WTC11 (cell line): ENCODE data around the gene HMX2. TPM values are rescaled to one million over a fixed set of nuclear protein-coding genes. Genes with fewer than 3 reads are reported as not detected.
A peak's percentile ranks its signal among the peaks of the same experiment; 100 is the strongest.

Experiments used
- ATAC-seq: fragments of 200-7000 bp; cut with Tn5 transposase; 2 replicates; pipeline ENCODE4 v1.10.0; 2021; ENCODE audit warnings: mild to moderate bottlenecking, moderate library complexity
- CTCF ChIA-PET: fragments of 300-600 bp; sonication (Branson Sonifier 250); formaldehyde crosslinking; loops from one replicate; lab custom pipeline; 2021; ENCODE audit warnings: antibody characterized with exemption; lab: Charles Lee
- POLR2A ChIA-PET: fragments of 350-600 bp; sonication (Branson Sonifier 250); formaldehyde crosslinking; loops from one replicate; lab custom pipeline; 2021; ENCODE audit warnings: antibody characterized with exemption; lab: Charles Lee
- DNase-seq: peaks from one replicate; pipeline ENCODE4 v3.0.0; 2021; ENCODE audit warnings: low spot score
- H3K27ac Mint-ChIP-seq: 2 replicates; pipeline ENCODE4 v1.8.0; 2021; ENCODE audit warnings: mixed read lengths
- H3K27me3 Mint-ChIP-seq: 2 replicates; pipeline ENCODE4 v1.8.0; 2021; ENCODE audit warnings: low read depth, mild to moderate bottlenecking, moderate library complexity, mixed read lengths
- H3K36me3 Mint-ChIP-seq: 2 replicates; pipeline ENCODE4 v1.8.0; 2021; ENCODE audit warnings: mixed read lengths
- H3K4me1 Mint-ChIP-seq: 2 replicates; pipeline ENCODE4 v1.8.0; 2022; ENCODE audit warnings: mixed read lengths
- H3K4me3 Mint-ChIP-seq: 2 replicates; pipeline ENCODE4 v1.8.0; 2021; ENCODE audit warnings: mild to moderate bottlenecking, moderate library complexity, mixed read lengths
- H3K9me3 Mint-ChIP-seq: 2 replicates; pipeline ENCODE4 v1.8.0; 2021; ENCODE audit warnings: mixed read lengths
- MXD4 ChIP-seq: fragments of 250-450 bp; sonication (Bioruptor Pico); IDR thresholded peaks from 2 replicates; pipeline ENCODE4 v1.8.0; 2021; ENCODE audit warnings: mild to moderate bottlenecking, moderate library complexity, borderline replicate concordance
- NFATC4 ChIP-seq: fragments of 250-450 bp; sonication (Bioruptor Pico); IDR thresholded peaks from 2 replicates; pipeline ENCODE4 v1.9.0; 2021; ENCODE audit warnings: mild to moderate bottlenecking
- SMAD3 ChIP-seq: sonication (generic); formaldehyde crosslinking; IDR thresholded peaks from 2 replicates; pipeline ENCODE4 v1.8.0; 2022; ENCODE audit warnings: missing genetic modification reagents, mild to moderate bottlenecking, borderline replicate concordance
- SP1 ChIP-seq: sonication (generic); formaldehyde crosslinking; conservative IDR thresholded peaks from 2 replicates; pipeline ENCODE4 v1.8.1; 2022; ENCODE audit warnings: missing genetic modification reagents
- ZNF121 ChIP-seq: sonication (generic); formaldehyde crosslinking; IDR thresholded peaks from 2 replicates; pipeline ENCODE4 v1.8.0; 2023; ENCODE audit warnings: missing genetic modification reagents
- ZNF232 ChIP-seq: sonication (generic); formaldehyde crosslinking; IDR thresholded peaks from 2 replicates; pipeline ENCODE4 v1.8.0; 2022; ENCODE audit warnings: mild to moderate bottlenecking, missing genetic modification reagents
- ZNF396 ChIP-seq: fragments of 250-450 bp; sonication (Bioruptor Pico); IDR thresholded peaks from 2 replicates; pipeline ENCODE4 v1.8.0; 2021; ENCODE audit warnings: mild to moderate bottlenecking, moderate library complexity, borderline replicate concordance
- ZNF423 ChIP-seq: fragments of 250-450 bp; sonication (Bioruptor Pico); IDR thresholded peaks from 2 replicates; pipeline ENCODE4 v2.1.2; 2022; ENCODE audit warnings: mild to moderate bottlenecking, moderate library complexity
- ZNF671 ChIP-seq: fragments of 250-450 bp; sonication (Bioruptor Pico); IDR thresholded peaks from 2 replicates; pipeline ENCODE4 v1.8.0; 2021; ENCODE audit warnings: mild to moderate bottlenecking
- total RNA-seq: library from RNA; stranded (reverse); gene quantifications from 3 replicates; pipeline ENCODE4 v1.2.3, GENCODE V29; 2021
- TF ChIP-seq, protein P1 (sequence below): sonication (generic); formaldehyde crosslinking; IDR thresholded peaks from 2 replicates; pipeline ENCODE4 v1.8.1; 2023; ENCODE audit warnings: mild to moderate bottlenecking, missing genetic modification reagents, borderline replicate concordance
- TF ChIP-seq, protein P2 (sequence below): sonication (generic); formaldehyde crosslinking; IDR thresholded peaks from 2 replicates; pipeline ENCODE4 v1.8.1; 2023; ENCODE audit warnings: mild to moderate bottlenecking, missing genetic modification reagents
- TF ChIP-seq, protein P3 (sequence below): sonication (generic); formaldehyde crosslinking; IDR thresholded peaks from 2 replicates; pipeline ENCODE4 v1.8.1; 2023; ENCODE audit warnings: mild to moderate bottlenecking, moderate library complexity, missing genetic modification reagents
- TF ChIP-seq, protein P4 (sequence below): sonication (generic); formaldehyde crosslinking; IDR thresholded peaks from 2 replicates; pipeline ENCODE4 v1.8.1; 2022; ENCODE audit warnings: low read depth, missing genetic modification reagents, borderline replicate concordance
- TF ChIP-seq, protein P5 (sequence below): fragments of 250-450 bp; sonication (Bioruptor Pico); IDR thresholded peaks from 2 replicates; pipeline ENCODE4 v1.9.0; 2021; ENCODE audit warnings: mild to moderate bottlenecking
- TF ChIP-seq, protein P6 (sequence below): sonication (generic); formaldehyde crosslinking; IDR thresholded peaks from 2 replicates; pipeline ENCODE4 v1.8.0; 2022; ENCODE audit warnings: mild to moderate bottlenecking, missing genetic modification reagents

Gene HMX2
- total RNA-seq, 1 experiment from 2014 or later: 0.59 TPM

DNA sequence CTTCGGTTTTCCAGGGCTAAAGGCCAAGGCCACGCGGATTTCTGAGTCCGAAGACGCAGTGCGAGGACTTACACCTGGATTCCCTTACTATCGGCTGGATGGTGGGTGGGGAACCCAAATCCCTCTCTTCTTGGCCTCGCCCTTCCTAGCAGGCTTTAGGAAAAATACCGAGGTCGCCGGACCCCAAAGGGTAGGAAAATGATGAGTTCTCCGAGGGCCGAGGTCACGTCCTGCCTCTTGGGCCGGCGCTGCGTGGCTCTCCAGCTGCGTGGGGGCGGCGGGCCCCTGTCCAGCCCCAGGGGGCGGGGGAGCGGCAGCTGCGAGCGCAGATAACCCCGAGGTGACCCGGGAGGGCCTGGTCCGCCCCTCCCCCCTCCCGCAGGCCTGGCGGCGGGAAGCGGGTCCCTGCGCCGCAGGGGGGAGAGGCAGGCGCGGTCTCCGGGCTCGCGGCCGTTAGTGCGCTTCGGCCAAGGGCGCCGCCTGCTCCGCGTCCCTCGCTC is 13.0 kb upstream of the HMX2 start:
- Mint-ChIP-seq H3K4me3 (peak overlapping the region; percentile 75), H3K27me3 (peaks cover 97% of the 10 kb centered on the region), H3K27ac (no peak overlapping the region), H3K9me3 (no peaks in the 10 kb centered on the region)
- DNase-seq: peak; percentile 54
- POLR2A ChIA-PET: interaction anchor here (1.0 to 1.8 kb wide), 2 partner anchors 16 to 19 kb away, joined by 4 to 6 read pairs; partner anchors contain the start of gene BUB3
- CTCF ChIA-PET: interaction anchor here (0.8 to 2.9 kb wide), 8 partner anchors 10 to 424 kb away, joined by 3 to 36 read pairs (median 11); partner anchors contain the start of gene BUB3
- TF ChIP-seq SP1 (CRISPR knock-in tag) (peak; percentile 42; the same call in 1 of the 2 replicates), ZNF423 (CRISPR knock-in tag) (peak; percentile 43; the same call in 1 of the 2 replicates)
- TF ChIP-seq, protein P1, sequence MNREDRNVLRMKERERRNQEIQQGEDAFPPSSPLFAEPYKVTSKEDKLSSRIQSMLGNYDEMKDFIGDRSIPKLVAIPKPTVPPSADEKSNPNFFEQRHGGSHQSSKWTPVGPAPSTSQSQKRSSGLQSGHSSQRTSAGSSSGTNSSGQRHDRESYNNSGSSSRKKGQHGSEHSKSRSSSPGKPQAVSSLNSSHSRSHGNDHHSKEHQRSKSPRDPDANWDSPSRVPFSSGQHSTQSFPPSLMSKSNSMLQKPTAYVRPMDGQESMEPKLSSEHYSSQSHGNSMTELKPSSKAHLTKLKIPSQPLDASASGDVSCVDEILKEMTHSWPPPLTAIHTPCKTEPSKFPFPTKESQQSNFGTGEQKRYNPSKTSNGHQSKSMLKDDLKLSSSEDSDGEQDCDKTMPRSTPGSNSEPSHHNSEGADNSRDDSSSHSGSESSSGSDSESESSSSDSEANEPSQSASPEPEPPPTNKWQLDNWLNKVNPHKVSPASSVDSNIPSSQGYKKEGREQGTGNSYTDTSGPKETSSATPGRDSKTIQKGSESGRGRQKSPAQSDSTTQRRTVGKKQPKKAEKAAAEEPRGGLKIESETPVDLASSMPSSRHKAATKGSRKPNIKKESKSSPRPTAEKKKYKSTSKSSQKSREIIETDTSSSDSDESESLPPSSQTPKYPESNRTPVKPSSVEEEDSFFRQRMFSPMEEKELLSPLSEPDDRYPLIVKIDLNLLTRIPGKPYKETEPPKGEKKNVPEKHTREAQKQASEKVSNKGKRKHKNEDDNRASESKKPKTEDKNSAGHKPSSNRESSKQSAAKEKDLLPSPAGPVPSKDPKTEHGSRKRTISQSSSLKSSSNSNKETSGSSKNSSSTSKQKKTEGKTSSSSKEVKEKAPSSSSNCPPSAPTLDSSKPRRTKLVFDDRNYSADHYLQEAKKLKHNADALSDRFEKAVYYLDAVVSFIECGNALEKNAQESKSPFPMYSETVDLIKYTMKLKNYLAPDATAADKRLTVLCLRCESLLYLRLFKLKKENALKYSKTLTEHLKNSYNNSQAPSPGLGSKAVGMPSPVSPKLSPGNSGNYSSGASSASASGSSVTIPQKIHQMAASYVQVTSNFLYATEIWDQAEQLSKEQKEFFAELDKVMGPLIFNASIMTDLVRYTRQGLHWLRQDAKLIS (CRISPR knock-in tag): no peak
- TF ChIP-seq, protein P2, sequence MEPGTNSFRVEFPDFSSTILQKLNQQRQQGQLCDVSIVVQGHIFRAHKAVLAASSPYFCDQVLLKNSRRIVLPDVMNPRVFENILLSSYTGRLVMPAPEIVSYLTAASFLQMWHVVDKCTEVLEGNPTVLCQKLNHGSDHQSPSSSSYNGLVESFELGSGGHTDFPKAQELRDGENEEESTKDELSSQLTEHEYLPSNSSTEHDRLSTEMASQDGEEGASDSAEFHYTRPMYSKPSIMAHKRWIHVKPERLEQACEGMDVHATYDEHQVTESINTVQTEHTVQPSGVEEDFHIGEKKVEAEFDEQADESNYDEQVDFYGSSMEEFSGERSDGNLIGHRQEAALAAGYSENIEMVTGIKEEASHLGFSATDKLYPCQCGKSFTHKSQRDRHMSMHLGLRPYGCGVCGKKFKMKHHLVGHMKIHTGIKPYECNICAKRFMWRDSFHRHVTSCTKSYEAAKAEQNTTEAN (CRISPR knock-in tag): 0 out of 2 replicates have a peak, but pooled peaks have one; percentile 27
- TF ChIP-seq, all 79 proteins: peak for 3
- Mint-ChIP-seq H3K36me3 (no peaks in the 10 kb centered on the region), H3K4me1 (peaks cover 41% of the 10 kb centered on the region)
- ATAC-seq: no peak

DNA sequence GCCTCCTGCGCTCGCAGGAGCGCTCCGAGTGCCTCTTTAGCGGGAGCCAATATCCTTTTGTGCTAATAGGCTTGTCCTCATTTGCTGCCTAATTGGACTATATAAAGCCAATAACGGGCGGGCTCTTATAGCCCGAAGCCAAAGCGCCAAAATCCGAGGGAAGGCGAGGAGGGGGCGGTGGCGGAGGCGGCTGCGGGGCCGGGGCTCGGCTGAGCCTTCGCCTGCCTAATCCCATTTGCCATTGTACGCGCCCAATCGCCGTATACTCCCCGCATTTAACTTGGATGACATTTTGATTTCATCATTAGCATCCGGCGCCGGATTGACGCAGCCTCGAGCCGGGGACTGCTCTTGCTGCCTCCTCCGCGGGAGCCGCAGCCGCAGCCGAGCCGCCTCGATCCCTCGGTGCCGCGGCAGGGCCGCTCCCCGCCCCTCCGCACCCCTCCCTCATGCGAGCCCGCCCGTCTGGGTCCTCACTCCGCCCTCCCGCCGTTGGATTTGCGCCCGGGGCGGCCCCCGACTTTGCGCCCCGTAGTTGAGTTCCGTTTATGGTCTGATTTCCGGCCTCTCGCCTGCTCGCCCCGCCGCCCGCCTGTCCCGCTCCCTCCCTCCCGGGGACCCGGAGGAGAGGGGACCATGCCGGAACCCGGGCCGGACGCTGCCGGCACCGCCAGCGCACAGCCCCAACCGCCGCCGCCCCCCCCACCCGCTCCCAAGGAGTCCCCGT is 12.4 kb upstream of the HMX2 start, which contains the start of gene HMX3:
TSS of gene HMX3 (plus strand) at position 556 of the 727 bp plus-strand sequence. CDS start at position 637, 81 bp downstream.
- peaks cover 97% of the 10 kb centered on the region for H3K27me3 Mint-ChIP-seq
- TF ChIP-seq, protein P3, sequence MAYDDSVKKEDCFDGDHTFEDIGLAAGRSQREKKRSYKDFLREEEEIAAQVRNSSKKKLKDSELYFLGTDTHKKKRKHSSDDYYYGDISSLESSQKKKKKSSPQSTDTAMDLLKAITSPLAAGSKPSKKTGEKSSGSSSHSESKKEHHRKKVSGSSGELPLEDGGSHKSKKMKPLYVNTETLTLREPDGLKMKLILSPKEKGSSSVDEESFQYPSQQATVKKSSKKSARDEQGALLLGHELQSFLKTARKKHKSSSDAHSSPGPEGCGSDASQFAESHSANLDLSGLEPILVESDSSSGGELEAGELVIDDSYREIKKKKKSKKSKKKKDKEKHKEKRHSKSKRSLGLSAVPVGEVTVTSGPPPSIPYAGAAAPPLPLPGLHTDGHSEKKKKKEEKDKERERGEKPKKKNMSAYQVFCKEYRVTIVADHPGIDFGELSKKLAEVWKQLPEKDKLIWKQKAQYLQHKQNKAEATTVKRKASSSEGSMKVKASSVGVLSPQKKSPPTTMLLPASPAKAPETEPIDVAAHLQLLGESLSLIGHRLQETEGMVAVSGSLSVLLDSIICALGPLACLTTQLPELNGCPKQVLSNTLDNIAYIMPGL: peak; percentile 59; the same call in 1 of the 2 replicates
- TF ChIP-seq, protein P4, sequence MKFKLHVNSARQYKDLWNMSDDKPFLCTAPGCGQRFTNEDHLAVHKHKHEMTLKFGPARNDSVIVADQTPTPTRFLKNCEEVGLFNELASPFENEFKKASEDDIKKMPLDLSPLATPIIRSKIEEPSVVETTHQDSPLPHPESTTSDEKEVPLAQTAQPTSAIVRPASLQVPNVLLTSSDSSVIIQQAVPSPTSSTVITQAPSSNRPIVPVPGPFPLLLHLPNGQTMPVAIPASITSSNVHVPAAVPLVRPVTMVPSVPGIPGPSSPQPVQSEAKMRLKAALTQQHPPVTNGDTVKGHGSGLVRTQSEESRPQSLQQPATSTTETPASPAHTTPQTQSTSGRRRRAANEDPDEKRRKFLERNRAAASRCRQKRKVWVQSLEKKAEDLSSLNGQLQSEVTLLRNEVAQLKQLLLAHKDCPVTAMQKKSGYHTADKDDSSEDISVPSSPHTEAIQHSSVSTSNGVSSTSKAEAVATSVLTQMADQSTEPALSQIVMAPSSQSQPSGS (CRISPR knock-in tag): no peak
- H3K27ac Mint-ChIP-seq: no peak within 1 kb of the TSS
- CTCF ChIA-PET: interaction anchor here (2.9 kb wide), 1 partner anchor 92 kb away, joined by 22 read pairs; no protein-coding TSS in a partner anchor
- ATAC-seq (no peak), DNase-seq (peak; percentile 79)
- no peaks in the 10 kb centered on the region for H3K36me3 Mint-ChIP-seq
- no peaks in the 10 kb centered on the region for H3K9me3 Mint-ChIP-seq
- POLR2A ChIA-PET: no interaction called here
- H3K4me1 Mint-ChIP-seq: peaks cover 45% of the 10 kb centered on the region
- H3K4me3 Mint-ChIP-seq: peak within 1 kb of the TSS; percentile 80

DNA sequence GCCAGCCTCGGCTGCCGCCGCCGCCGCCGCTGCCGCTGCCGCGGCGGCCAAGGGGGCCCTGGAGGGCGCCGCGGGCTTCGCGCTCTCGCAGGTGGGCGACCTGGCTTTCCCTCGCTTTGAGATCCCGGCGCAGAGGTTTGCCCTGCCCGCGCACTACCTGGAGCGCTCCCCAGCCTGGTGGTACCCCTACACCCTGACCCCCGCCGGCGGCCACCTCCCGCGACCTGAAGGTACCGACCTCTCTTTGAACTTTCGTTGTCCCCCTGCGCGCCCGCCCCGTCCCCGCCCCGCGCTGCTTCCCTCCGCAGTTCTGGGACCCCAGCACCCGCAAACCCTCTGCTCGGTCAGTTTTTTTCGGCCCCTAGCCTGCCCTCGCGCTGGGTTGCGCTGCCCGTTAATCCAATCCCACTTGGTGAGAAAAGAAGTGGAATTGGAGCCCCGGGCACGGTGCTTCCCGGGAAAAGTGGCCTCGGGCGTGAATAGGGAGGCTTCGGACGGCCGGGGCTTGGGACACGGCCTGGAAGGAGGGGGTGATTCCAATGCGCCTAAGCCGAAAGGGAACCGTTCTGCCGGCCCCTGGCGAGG is 11.6 kb upstream of the HMX2 start:
- TF ChIP-seq ZNF423 (CRISPR knock-in tag) (no peak), MXD4 (CRISPR knock-in tag) (no peak), ZNF232 (no peak), NFATC4 (CRISPR knock-in tag) (no peak), ZNF671 (CRISPR knock-in tag) (no peak), SMAD3 (CRISPR knock-in tag) (no peak), ZNF121 (no peak), ZNF396 (no peak)
- TF ChIP-seq, protein P3: no peak
- TF ChIP-seq, protein P5, sequence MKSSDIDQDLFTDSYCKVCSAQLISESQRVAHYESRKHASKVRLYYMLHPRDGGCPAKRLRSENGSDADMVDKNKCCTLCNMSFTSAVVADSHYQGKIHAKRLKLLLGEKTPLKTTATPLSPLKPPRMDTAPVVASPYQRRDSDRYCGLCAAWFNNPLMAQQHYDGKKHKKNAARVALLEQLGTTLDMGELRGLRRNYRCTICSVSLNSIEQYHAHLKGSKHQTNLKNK (CRISPR knock-in tag): no peak
- TF ChIP-seq, protein P6, sequence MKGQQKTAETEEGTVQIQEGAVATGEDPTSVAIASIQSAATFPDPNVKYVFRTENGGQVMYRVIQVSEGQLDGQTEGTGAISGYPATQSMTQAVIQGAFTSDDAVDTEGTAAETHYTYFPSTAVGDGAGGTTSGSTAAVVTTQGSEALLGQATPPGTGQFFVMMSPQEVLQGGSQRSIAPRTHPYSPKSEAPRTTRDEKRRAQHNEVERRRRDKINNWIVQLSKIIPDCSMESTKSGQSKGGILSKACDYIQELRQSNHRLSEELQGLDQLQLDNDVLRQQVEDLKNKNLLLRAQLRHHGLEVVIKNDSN (CRISPR knock-in tag): no peak
- TF ChIP-seq, all 79 proteins: peak for 0
- POLR2A ChIA-PET: interaction anchor here (0.7 to 1.8 kb wide), 3 partner anchors 13 to 1226 kb away, joined by 3 to 4 read pairs (median 3); no protein-coding TSS in a partner anchor
- ATAC-seq (no peak), DNase-seq (peak; percentile 51)
- H3K9me3 Mint-ChIP-seq: no peaks in the 10 kb centered on the region
- H3K27me3 Mint-ChIP-seq: peaks cover 97% of the 10 kb centered on the region
- H3K4me1 Mint-ChIP-seq: peaks cover 49% of the 10 kb centered on the region
- H3K4me3 Mint-ChIP-seq: peak overlapping the region; percentile 80
- no peak overlapping the region for H3K27ac Mint-ChIP-seq
- no peaks in the 10 kb centered on the region for H3K36me3 Mint-ChIP-seq
- CTCF ChIA-PET: interaction anchor here (1.1 to 1.2 kb wide), 2 partner anchors 15 to 18 kb away, joined by 5 read pairs; partner anchors contain the start of gene BUB3
